Panc1 (cell line): ENCODE data around the gene GALNT4. TPM values are rescaled to one million over a fixed set of nuclear protein-coding genes. Genes with fewer than 3 reads are reported as not detected.

Source experiments
- ATAC-seq: fragments of 200-7000 bp; cut with Tn5 transposase; 2 replicates; pipeline ENCODE4 v1.9.1; 2020; ENCODE audit warnings: mild to moderate bottlenecking, moderate library complexity
- BruUV-seq: library from RNA; stranded (reverse); fragments of 400-500 nt; replicated peaks from 2 replicates; lab custom pipeline; 2021; lab: Mats Ljungman, UMichigan
- CTCF ChIA-PET: fragments of 300-600 bp; sonication (Branson Sonifier 250); formaldehyde crosslinking; loops from one replicate; lab custom pipeline; 2022; ENCODE audit warnings: antibody characterized with exemption; lab: Charles Lee
- POLR2A ChIA-PET: fragments of 300-600 bp; sonication (Branson Sonifier 250); formaldehyde crosslinking; loops from one replicate; lab custom pipeline; 2022; ENCODE audit warnings: antibody characterized with exemption; lab: Charles Lee
- DNase-seq: peaks from one replicate; pipeline ENCODE4 v3.0.0-alpha.2; 2010; ENCODE audit warnings: low read depth, low spot score
- H3K27ac ChIP-seq: 2 replicates; pipeline ENCODE4 v1.5.1; 2011; ENCODE audit warnings: mild to moderate bottlenecking, low read length, inconsistent platforms
- H3K27me3 ChIP-seq: fragments of 200-500 bp; sonication (Bioruptor generic); 2 replicates; pipeline ENCODE4 v1.6.0; 2014; ENCODE audit warnings: low read length, inconsistent platforms; ENCODE audit not compliant: control insufficient read depth, insufficient read depth
- H3K36me3 ChIP-seq: fragments of 200-500 bp; sonication (Bioruptor generic); 2 replicates; pipeline ENCODE4 v1.5.1; 2014; ENCODE audit warnings: inconsistent platforms, mild to moderate bottlenecking, low read length, moderate library complexity; ENCODE audit not compliant: control insufficient read depth, insufficient read depth
- H3K4me1 ChIP-seq: 2 replicates; pipeline ENCODE4 v1.5.1; 2011; ENCODE audit warnings: inconsistent platforms, mild to moderate bottlenecking, low read length, moderate library complexity; ENCODE audit not compliant: control insufficient read depth, insufficient read depth
- H3K4me3 ChIP-seq, 2 experiments: 2 replicates each; pipeline ENCODE4 v1.5.1; 2011 to 2012; ENCODE audit warnings: low read depth in 2 of 2, low read length in 2 of 2, mild to moderate bottlenecking in 2 of 2, inconsistent platforms in 1 of 2, moderate library complexity in 1 of 2
- H3K9me3 ChIP-seq: fragments of 200-500 bp; sonication (Bioruptor generic); 2 replicates; pipeline ENCODE4 v1.5.1; 2014; ENCODE audit warnings: low read depth, mild to moderate bottlenecking, inconsistent platforms, low read length, moderate library complexity; ENCODE audit not compliant: control insufficient read depth, insufficient read depth
- POLR2AphosphoS5 ChIP-seq: IDR thresholded peaks from 2 replicates; pipeline ENCODE4 v1.6.1; 2012; ENCODE audit warnings: mild to moderate bottlenecking, low read depth, low read length, moderate library complexity
- SIN3A ChIP-seq: IDR thresholded peaks from 2 replicates; pipeline ENCODE4 v1.6.1; 2012; ENCODE audit warnings: low read depth, mild to moderate bottlenecking, low read length, moderate library complexity, borderline replicate concordance; ENCODE audit not compliant: insufficient read depth
- TCF7L2 ChIP-seq: IDR thresholded peaks from 2 replicates; pipeline ENCODE4 v1.6.1; 2011; ENCODE audit warnings: mild to moderate bottlenecking, low read depth, low read length, inconsistent platforms
- in situ Hi-C: cut with HindIII; loops from 2 replicates; pipeline ENCODE4 v1.10.0; 2016; ENCODE audit warnings: low sequenced_read_pairs, low pct_unique_long_range_greater_than_20kb
- intact Hi-C: fragments of 100-400 bp; cut with micrococcal nuclease; formaldehyde crosslinking; loops from one replicate; pipeline ENCODE4 v1.10.0; 2022; ENCODE audit not compliant: unreplicated experiment
- total RNA-seq: library from RNA; stranded (reverse); gene quantifications from one replicate; pipeline ENCODE4 v1.2.1, GENCODE V29; 2021; ENCODE audit not compliant: unreplicated experiment
- TF ChIP-seq, protein P1 (sequence below): fragments of 450-650 bp; IDR thresholded peaks from 2 replicates; pipeline ENCODE4 v1.5.1; 2017; ENCODE audit warnings: mild to moderate bottlenecking
- TF ChIP-seq, protein P2 (sequence below), 2 experiments: IDR thresholded peaks; 2 replicates each; pipeline ENCODE4 v1.6.1; 2011 to 2012; ENCODE audit warnings: low read depth in 2 of 2, control low read depth in 1 of 2, low read length in 1 of 2, mild to moderate bottlenecking in 1 of 2, moderate library complexity in 1 of 2; ENCODE audit not compliant: insufficient read depth in 1 of 2

GALNT4 gene
- total RNA-seq, 1 experiment from 2014 or later = 5.1 TPM

DNA sequence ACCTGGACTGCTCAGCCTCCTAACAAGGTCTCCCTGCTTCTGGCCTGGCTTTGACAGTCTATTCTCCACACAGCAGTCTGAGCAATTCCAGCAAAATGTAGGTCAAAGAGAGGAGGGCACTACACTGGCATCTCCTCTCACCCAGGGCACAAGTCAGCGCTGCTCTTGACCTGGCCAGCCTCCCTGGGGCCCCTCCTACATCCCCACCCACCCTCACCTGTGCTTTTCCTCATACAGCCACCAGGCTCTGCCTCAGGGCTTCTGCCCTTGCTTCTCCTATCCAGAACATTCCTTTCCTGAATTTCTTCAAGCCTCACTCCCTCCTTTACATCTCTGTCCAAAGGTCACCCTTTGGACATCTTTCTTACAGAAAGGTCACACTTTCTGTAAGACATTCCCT lies 33.7 kb downstream of the GALNT4 start:
- H3K4me3 ChIP-seq = no peak overlapping the region
- no TSS peak for BruUV-seq
- ATAC-seq = no peak
- intact Hi-C loops = no loop called here
- no peaks in the 10 kb centered on the region for H3K36me3 ChIP-seq
- TF ChIP-seq TCF7L2 (no peak), POLR2AphosphoS5 (no peak), SIN3A (no peak)
- TF ChIP-seq, protein P1, sequence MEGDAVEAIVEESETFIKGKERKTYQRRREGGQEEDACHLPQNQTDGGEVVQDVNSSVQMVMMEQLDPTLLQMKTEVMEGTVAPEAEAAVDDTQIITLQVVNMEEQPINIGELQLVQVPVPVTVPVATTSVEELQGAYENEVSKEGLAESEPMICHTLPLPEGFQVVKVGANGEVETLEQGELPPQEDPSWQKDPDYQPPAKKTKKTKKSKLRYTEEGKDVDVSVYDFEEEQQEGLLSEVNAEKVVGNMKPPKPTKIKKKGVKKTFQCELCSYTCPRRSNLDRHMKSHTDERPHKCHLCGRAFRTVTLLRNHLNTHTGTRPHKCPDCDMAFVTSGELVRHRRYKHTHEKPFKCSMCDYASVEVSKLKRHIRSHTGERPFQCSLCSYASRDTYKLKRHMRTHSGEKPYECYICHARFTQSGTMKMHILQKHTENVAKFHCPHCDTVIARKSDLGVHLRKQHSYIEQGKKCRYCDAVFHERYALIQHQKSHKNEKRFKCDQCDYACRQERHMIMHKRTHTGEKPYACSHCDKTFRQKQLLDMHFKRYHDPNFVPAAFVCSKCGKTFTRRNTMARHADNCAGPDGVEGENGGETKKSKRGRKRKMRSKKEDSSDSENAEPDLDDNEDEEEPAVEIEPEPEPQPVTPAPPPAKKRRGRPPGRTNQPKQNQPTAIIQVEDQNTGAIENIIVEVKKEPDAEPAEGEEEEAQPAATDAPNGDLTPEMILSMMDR = no peak
- TF ChIP-seq, protein P2, sequence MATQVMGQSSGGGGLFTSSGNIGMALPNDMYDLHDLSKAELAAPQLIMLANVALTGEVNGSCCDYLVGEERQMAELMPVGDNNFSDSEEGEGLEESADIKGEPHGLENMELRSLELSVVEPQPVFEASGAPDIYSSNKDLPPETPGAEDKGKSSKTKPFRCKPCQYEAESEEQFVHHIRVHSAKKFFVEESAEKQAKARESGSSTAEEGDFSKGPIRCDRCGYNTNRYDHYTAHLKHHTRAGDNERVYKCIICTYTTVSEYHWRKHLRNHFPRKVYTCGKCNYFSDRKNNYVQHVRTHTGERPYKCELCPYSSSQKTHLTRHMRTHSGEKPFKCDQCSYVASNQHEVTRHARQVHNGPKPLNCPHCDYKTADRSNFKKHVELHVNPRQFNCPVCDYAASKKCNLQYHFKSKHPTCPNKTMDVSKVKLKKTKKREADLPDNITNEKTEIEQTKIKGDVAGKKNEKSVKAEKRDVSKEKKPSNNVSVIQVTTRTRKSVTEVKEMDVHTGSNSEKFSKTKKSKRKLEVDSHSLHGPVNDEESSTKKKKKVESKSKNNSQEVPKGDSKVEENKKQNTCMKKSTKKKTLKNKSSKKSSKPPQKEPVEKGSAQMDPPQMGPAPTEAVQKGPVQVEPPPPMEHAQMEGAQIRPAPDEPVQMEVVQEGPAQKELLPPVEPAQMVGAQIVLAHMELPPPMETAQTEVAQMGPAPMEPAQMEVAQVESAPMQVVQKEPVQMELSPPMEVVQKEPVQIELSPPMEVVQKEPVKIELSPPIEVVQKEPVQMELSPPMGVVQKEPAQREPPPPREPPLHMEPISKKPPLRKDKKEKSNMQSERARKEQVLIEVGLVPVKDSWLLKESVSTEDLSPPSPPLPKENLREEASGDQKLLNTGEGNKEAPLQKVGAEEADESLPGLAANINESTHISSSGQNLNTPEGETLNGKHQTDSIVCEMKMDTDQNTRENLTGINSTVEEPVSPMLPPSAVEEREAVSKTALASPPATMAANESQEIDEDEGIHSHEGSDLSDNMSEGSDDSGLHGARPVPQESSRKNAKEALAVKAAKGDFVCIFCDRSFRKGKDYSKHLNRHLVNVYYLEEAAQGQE (IDR thresholded peaks at IDR 0.05; ENCODE audit: insufficient read depth in 1 of 2, low read depth in 2 of 2, low read length in 1 of 2) = no peak
- CTCF ChIA-PET = no interaction called here
- in situ Hi-C loops = no loop called here
- no peaks in the 10 kb centered on the region for H3K27me3 ChIP-seq
- no peaks in the 10 kb centered on the region for H3K4me1 ChIP-seq
- no peak overlapping the region for H3K27ac ChIP-seq
- H3K9me3 ChIP-seq = no peaks in the 10 kb centered on the region
- DNase-seq = no peak
- POLR2A ChIA-PET = no interaction called here

DNA sequence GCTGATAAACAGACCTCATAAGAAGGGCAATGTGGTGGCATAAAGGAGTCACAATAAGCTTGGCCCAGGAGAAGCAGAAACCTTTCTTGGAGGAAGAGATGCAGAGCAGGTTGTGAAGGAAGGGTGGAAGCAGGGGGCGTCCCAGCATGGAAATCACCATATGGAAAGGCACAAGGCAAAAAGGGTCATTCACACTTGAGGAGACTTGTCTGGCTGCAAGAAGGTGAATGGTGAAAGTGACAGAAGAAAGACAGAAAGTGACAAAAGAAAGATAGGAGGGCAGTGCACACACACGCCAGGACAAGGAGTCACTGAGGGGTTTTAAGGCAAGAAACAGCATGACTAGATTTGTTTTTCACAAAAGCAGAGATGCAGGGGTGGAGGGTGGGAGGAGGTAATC lies 38.3 kb downstream of the GALNT4 start:
- Histone ChIP-seq H3K27ac (no peak overlapping the region), H3K9me3 (no peaks in the 10 kb centered on the region), H3K4me1 (no peaks in the 10 kb centered on the region), H3K36me3 (no peaks in the 10 kb centered on the region), H3K27me3 (no peaks in the 10 kb centered on the region), H3K4me3 (no peak overlapping the region)
- no peak for ATAC-seq
- ChIA-PET CTCF (no interaction called here), POLR2A (no interaction called here)
- TF ChIP-seq TCF7L2 (no peak), POLR2AphosphoS5 (no peak), SIN3A (no peak)
- TF ChIP-seq, protein P2 (IDR thresholded peaks at IDR 0.05; ENCODE audit: insufficient read depth in 1 of 2, low read depth in 2 of 2, low read length in 1 of 2) = no peak
- TF ChIP-seq, protein P1 = no peak
- in situ Hi-C loops = no loop called here
- DNase-seq = no peak
- BruUV-seq = no TSS peak
- intact Hi-C loops = no loop called here
